Body of pancreas (tissue), 4 donors: ENCODE data around the gene NUP50. TPM values are rescaled to one million over a fixed set of nuclear protein-coding genes. Genes with fewer than 3 reads are reported as not detected.

ENCODE experiments used
- ATAC-seq: fragments of 150-250 bp; one replicate; pipeline ENCODE4 v1.9.1; 2016
- DNase-seq, 4 donors: peaks; one replicate each; pipeline ENCODE4 v3.0.0-alpha.2; 2019
- H3K27ac ChIP-seq, 4 donors: fragments of 200-600 bp; sonication (generic); 1 replicate in 3 of 4; 2 replicates in 1 of 4; pipeline versions ENCODE4 v1.5.1 to v1.6.1; 2016 to 2019; ENCODE audit warnings: mild to moderate bottlenecking in 1 of 4, mixed read lengths in 1 of 4, moderate library complexity in 1 of 4
- H3K27me3 ChIP-seq, 2 donors: fragments of 200-600 bp; sonication (generic); one replicate each; pipeline ENCODE4 v1.6.0; 2016; ENCODE audit warnings: mild to moderate bottlenecking in 1 of 2
- H3K36me3 ChIP-seq, 2 donors: fragments of 200-600 bp; sonication (generic); replicated peaks in 1 of 2; 2 replicates each; pipeline ENCODE4 v1.5.1; 2016; ENCODE audit warnings: low read depth in 2 of 2; ENCODE audit not compliant: insufficient read depth in 1 of 2
- H3K4me1 ChIP-seq: fragments of 200-600 bp; sonication (generic); one replicate; pipeline ENCODE4 v1.6.0; 2016
- H3K4me3 ChIP-seq, 2 donors: fragments of 200-600 bp; sonication (generic); 1 replicate in 1 of 2; 2 replicates in 1 of 2; pipeline ENCODE4 v1.5.1; 2016 to 2019
- H3K9me3 ChIP-seq, 3 donors: fragments of 200-600 bp; sonication (generic); 1 replicate in 2 of 3; 2 replicates in 1 of 3; pipeline ENCODE4 v1.5.1; 2016
- POLR2A ChIP-seq, 3 donors: fragments of 450-650 bp; IDR thresholded peaks; one replicate each; pipeline ENCODE4 v1.6.1; 2016; ENCODE audit warnings: antibody characterized with exemption in 3 of 3, mild to moderate bottlenecking in 2 of 3
- WGBS, 2 donors: methylation state at CpG; one replicate each; pipeline ENCODE4 v1.1.5; 2017; 5-methylcytosine and 5-hydroxymethylcytosine counted together
- intact Hi-C: fragments of 100-400 bp; cut with DNase I; formaldehyde crosslinking; loops from one replicate; pipeline ENCODE4 v1.15.1; 2023
- total RNA-seq, 2 donors: library from RNA; depleted of rRNA; stranded (reverse); fragments of >200 nt; gene quantifications; one replicate each; pipeline ENCODE4 v1.1.0, GENCODE V29; 2016
- TF ChIP-seq, protein P1 (sequence below), 7 experiments: fragments of 450-650 bp in 4 of 7; fragments of 200-600 bp in 3 of 7; sonication (generic) in 3 of 7; IDR thresholded peaks; one replicate each; pipeline ENCODE4 v1.5.1; 2016 to 2019; ENCODE audit warnings: antibody characterized with exemption in 7 of 7

NUP50 gene, protein sequence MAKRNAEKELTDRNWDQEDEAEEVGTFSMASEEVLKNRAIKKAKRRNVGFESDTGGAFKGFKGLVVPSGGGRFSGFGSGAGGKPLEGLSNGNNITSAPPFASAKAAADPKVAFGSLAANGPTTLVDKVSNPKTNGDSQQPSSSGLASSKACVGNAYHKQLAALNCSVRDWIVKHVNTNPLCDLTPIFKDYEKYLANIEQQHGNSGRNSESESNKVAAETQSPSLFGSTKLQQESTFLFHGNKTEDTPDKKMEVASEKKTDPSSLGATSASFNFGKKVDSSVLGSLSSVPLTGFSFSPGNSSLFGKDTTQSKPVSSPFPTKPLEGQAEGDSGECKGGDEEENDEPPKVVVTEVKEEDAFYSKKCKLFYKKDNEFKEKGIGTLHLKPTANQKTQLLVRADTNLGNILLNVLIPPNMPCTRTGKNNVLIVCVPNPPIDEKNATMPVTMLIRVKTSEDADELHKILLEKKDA
- 10 to 100 TPM; 39.2 to 43.1 TPM for total RNA-seq

DNA sequence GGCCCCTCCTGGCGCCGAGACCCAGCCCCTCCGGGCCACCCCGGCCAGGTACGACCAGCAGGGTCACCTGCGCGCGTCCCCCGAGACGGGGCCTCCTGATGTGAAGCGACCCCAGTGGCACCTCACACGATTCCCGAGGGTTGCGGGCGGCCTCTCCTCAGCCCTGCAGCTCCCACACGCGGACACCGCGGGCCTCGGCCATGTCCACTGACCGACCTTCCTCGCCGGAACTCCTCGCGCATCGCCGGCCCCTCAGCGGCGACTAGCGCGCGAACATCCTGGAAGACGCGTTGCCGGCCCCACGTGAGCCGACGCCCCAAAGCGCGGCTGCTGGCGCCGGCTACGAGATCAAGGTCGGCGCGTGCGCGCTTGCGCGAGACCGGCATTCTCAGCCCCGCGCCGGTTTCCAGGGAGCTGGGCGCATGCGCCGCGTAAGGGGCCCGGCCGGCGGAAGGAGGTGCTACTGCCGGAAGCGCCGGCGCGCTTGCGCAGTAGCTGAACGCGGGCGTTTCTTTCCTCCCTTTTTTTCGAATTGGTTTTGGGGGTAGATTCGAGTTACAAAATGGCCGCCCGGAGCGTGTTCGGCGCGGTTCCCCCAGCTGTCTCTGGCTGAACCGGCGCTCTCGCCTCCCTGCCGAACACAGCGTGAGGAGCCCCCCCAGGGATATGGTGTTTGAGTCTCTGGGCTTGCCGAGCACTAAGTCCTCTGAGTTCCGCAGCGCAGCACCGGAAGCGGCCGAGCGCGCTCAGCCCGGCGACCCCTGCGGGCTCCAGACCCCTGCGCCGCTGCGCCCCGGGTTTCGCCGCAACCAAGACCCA is at the start of gene NUP50:
TSS of gene NUP50 (plus strand) at position 475 of the 819 bp plus-strand sequence. CDS start 4,253 bp downstream, outside the sequence.
- H3K27me3 ChIP-seq = no peaks in the 10 kb centered on the region
- peak within 1 kb of the TSS; percentile 84 to 92 (median 90) for H3K27ac ChIP-seq
- no peaks in the 10 kb centered on the region for H3K36me3 ChIP-seq
- intact Hi-C loops = no loop called here
- 0% methylated on average over 99 of the region's 100 CpGs; no CpG with 5 or more reads in 1 of the 2 donors for WGBS, 2 donors
- TF ChIP-seq, protein P1, sequence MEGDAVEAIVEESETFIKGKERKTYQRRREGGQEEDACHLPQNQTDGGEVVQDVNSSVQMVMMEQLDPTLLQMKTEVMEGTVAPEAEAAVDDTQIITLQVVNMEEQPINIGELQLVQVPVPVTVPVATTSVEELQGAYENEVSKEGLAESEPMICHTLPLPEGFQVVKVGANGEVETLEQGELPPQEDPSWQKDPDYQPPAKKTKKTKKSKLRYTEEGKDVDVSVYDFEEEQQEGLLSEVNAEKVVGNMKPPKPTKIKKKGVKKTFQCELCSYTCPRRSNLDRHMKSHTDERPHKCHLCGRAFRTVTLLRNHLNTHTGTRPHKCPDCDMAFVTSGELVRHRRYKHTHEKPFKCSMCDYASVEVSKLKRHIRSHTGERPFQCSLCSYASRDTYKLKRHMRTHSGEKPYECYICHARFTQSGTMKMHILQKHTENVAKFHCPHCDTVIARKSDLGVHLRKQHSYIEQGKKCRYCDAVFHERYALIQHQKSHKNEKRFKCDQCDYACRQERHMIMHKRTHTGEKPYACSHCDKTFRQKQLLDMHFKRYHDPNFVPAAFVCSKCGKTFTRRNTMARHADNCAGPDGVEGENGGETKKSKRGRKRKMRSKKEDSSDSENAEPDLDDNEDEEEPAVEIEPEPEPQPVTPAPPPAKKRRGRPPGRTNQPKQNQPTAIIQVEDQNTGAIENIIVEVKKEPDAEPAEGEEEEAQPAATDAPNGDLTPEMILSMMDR (IDR thresholded peaks at IDR 0.05) = peak in 2 of 7 experiments; percentile 12 to 22
- TF ChIP-seq POLR2A (IDR thresholded peaks at IDR 0.05) = peak; percentile 53 to 86 (median 83)
- H3K4me1 ChIP-seq = peaks cover 56% of the 10 kb centered on the region
- DNase-seq = peak; percentile 96 to 98 (median 96)
- peak; percentile 96 for ATAC-seq
- peak within 1 kb of the TSS; percentile 92 to 99 for H3K4me3 ChIP-seq
- H3K9me3 ChIP-seq = no peaks in the 10 kb centered on the region

DNA sequence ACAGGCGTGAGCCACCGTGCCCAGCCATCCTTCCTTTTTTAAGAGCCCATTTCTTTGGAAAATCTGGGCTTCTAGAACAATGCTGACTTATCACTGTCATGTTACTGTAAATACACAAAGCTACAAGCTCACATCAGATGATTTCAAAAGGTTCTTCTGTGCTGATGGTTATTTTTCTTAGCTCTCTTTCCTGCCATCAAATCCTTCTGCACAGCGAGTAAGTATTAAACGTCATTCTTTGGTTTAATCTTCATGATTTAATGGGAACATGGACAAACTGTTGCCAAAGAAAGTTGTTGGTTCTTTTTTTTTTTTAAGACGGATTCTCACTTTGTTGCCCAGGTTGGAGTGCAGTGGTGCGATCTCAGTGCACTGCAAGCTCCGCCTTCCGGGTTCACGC is 43.3 kb upstream of the NUP50 start:
- no peak for DNase-seq
- ATAC-seq = no peak
- Histone ChIP-seq H3K36me3 (no peaks in the 10 kb centered on the region), H3K9me3 (no peaks in the 10 kb centered on the region), H3K27ac (no peak overlapping the region), H3K4me1 (no peaks in the 10 kb centered on the region), H3K27me3 (no peaks in the 10 kb centered on the region), H3K4me3 (no peak overlapping the region)
- TF ChIP-seq, protein P1 (IDR thresholded peaks at IDR 0.05) = no peak
- no peak for TF ChIP-seq POLR2A (IDR thresholded peaks at IDR 0.05)
- intact Hi-C loops = no loop called here
- 71 to 72% methylated on average over 9 of the region's 9 CpGs for WGBS, 2 donors

DNA sequence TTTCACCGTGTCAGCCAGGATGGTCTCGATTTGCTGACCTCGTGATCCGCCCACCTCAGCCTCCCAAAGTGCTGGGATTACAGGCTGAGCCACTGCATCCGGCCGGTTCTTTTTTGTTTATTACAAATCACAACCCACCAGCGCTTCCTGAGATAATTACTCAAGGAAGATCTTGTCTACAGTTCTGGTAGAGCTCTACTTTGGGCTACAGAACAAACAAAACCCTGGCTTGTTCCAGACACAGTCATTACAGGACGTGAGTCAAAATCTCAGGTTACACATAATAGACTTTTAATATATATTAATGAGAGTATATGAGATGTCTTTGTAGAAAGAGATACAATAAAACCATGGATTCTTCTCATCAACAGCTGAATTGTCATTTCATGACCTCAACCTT is 42.8 kb upstream of the NUP50 start:
- Histone ChIP-seq H3K27me3 (no peaks in the 10 kb centered on the region), H3K27ac (no peak overlapping the region), H3K9me3 (no peaks in the 10 kb centered on the region), H3K36me3 (no peaks in the 10 kb centered on the region), H3K4me3 (no peak overlapping the region), H3K4me1 (no peaks in the 10 kb centered on the region)
- WGBS, 2 donors = 62 to 70% methylated on average over 5 to 8 of the region's 8 CpGs
- intact Hi-C loops = no loop called here
- TF ChIP-seq POLR2A (IDR thresholded peaks at IDR 0.05) = no peak
- TF ChIP-seq, protein P1 (IDR thresholded peaks at IDR 0.05) = no peak
- no peak for DNase-seq
- ATAC-seq = no peak

DNA sequence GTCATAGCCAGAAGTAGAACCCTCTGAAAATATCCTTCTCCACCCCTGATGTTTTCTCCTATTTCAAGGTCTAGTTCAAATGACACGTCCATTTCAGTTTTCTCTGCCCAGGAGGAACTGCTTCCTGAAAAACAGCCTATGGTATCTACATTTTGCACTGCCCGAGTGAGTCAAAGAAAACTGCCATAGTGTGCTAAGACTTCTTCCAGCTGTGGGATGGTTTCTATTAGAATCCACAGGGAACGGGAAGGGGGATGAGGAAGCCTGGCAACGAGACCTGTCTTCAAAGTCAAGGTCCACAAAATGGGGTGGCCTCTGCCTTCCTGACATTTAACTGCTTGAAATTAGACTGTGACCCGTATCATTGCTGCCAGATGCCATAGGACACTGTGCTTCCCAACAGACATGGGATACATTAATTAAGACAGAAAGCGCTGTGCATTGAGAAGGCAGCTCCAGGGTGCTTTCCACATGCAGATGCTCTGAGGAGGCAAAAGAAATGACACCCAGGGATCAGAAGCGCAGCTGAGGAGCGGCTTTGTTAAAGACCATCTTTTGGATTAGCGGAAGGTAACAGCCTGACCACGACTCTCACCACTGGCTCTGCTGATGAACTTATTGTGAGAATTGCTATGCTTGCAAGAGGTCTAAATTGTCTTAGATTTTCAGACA is 39.4 kb upstream of the NUP50 start:
- no peak for TF ChIP-seq POLR2A (IDR thresholded peaks at IDR 0.05)
- TF ChIP-seq, protein P1 (IDR thresholded peaks at IDR 0.05) = no peak
- ATAC-seq = no peak
- intact Hi-C loops = no loop called here
- Histone ChIP-seq H3K4me3 (no peak overlapping the region), H3K4me1 (no peaks in the 10 kb centered on the region), H3K27me3 (no peaks in the 10 kb centered on the region), H3K36me3 (no peaks in the 10 kb centered on the region), H3K27ac (no peak overlapping the region), H3K9me3 (no peaks in the 10 kb centered on the region)
- DNase-seq = no peak
- WGBS, 2 donors = 39 to 44% methylated on average over 10 of the region's 10 CpGs
